Endothelial cell of umbilical vein (primary cell): Measurements from ENCODE around the gene LDAF1. TPM values are rescaled to one million over a fixed set of nuclear protein-coding genes. Genes with fewer than 3 reads are reported as not detected.

Experiments used
- BruUV-seq: library from RNA; stranded (reverse); fragments of 400-500 nt; replicated peaks from 2 replicates; lab custom pipeline; 2021; lab: Mats Ljungman, UMichigan
- CTCF ChIA-PET: fragments of 300-600, 350-600 bp; sonication (Branson Sonifier 250); formaldehyde crosslinking; loops from one replicate; lab custom pipeline; 2021; ENCODE audit warnings: antibody characterized with exemption, inconsistent platforms; lab: Charles Lee
- POLR2A ChIA-PET: fragments of 300-600, 350-600 bp; sonication (Branson Sonifier 250); formaldehyde crosslinking; loops from one replicate; lab custom pipeline; 2021; ENCODE audit warnings: antibody characterized with exemption, inconsistent platforms; lab: Charles Lee
- DNase-seq: peaks from one replicate; pipeline ENCODE4 v3.0.0-alpha.2; 2011; ENCODE audit warnings: low read depth, low spot score
- FAIRE-seq: peaks from 2 replicates; lab custom pipeline; 2011; peaks lifted over from hg19 to GRCh38; lab: Jason Lieb, UNC
- H2AFZ ChIP-seq: 2 replicates; pipeline ENCODE4 v1.6.0; 2012; ENCODE audit warnings: low read depth, low read length, control low read depth, inconsistent platforms
- H3K27ac ChIP-seq: 2 replicates; pipeline ENCODE4 v1.5.1; 2011; ENCODE audit warnings: low read depth, mild to moderate bottlenecking, control low read depth, low read length, moderate library complexity; ENCODE audit not compliant: insufficient read depth
- H3K27me3 ChIP-seq, 2 experiments: 2 replicates each; pipeline versions ENCODE4 v1.6.0 to v1.6.1; 2011; ENCODE audit warnings: low read length in 2 of 2, mixed read lengths in 1 of 2; ENCODE audit not compliant: control insufficient read depth in 2 of 2, insufficient read depth in 2 of 2
- H3K36me3 ChIP-seq, 2 experiments: 2 replicates in 1 of 2; 3 replicates in 1 of 2; pipeline ENCODE4 v1.5.1; 2011; ENCODE audit warnings: low read length in 2 of 2, mild to moderate bottlenecking in 1 of 2, moderate library complexity in 1 of 2; ENCODE audit not compliant: control insufficient read depth in 2 of 2, insufficient read depth in 2 of 2; ENCODE audit errors: extremely low read depth in 1 of 2
- H3K4me1 ChIP-seq: 3 replicates; pipeline ENCODE4 v1.5.1; 2011; ENCODE audit warnings: mild to moderate bottlenecking, low read length; ENCODE audit not compliant: control insufficient read depth, insufficient read depth; ENCODE audit errors: extremely low read depth
- H3K4me2 ChIP-seq: 2 replicates; pipeline ENCODE4 v1.6.1; 2011; ENCODE audit warnings: low read length, control low read depth, mixed read lengths; ENCODE audit not compliant: insufficient read depth
- H3K4me3 ChIP-seq, 3 experiments: fragments of 200-600 bp in 1 of 3; sonication (generic), shearing (Covaris generic) in 1 of 3; replicated peaks in 1 of 3; 2 replicates each; pipeline ENCODE4 v1.5.1; 2011 to 2016; ENCODE audit warnings: control low read depth in 3 of 3, low read length in 3 of 3, mild to moderate bottlenecking in 2 of 3, inconsistent platforms in 1 of 3, low read depth in 1 of 3, moderate library complexity in 1 of 3; ENCODE audit not compliant: insufficient read depth in 1 of 3
- H3K79me2 ChIP-seq: 2 replicates; pipeline ENCODE4 v1.6.0; 2012; ENCODE audit warnings: low read length, inconsistent platforms; ENCODE audit not compliant: control insufficient read depth, insufficient read depth
- H3K9ac ChIP-seq: replicated peaks from 2 replicates; pipeline ENCODE3; 2011; ENCODE audit warnings: low read length, control low read depth; ENCODE audit not compliant: insufficient read depth; ENCODE audit errors: extremely low read depth
- H3K9me1 ChIP-seq: replicated peaks from 3 replicates; pipeline ENCODE4 v1.6.0; 2011; ENCODE audit warnings: mild to moderate bottlenecking, low read length; ENCODE audit not compliant: control insufficient read depth, insufficient read depth; ENCODE audit errors: extremely low read depth
- H3K9me3 ChIP-seq: replicated peaks from 2 replicates; pipeline ENCODE4 v1.5.1; 2012; ENCODE audit warnings: low read length, inconsistent platforms; ENCODE audit not compliant: control insufficient read depth, insufficient read depth
- H4K20me1 ChIP-seq: replicated peaks from 2 replicates; pipeline ENCODE3; 2011; ENCODE audit warnings: mild to moderate bottlenecking, low read length; ENCODE audit not compliant: control insufficient read depth, insufficient read depth; ENCODE audit errors: extremely low read depth
- EZH2 ChIP-seq: IDR thresholded peaks from 2 replicates; pipeline ENCODE4 v1.6.1; 2012; ENCODE audit warnings: borderline replicate concordance, low read depth, mild to moderate bottlenecking, moderate library complexity, low read length, inconsistent platforms; ENCODE audit not compliant: severe bottlenecking
- FOS ChIP-seq: IDR thresholded peaks from 2 replicates; pipeline ENCODE4 v1.6.1; 2011; ENCODE audit warnings: mild to moderate bottlenecking, low read length, moderate library complexity, borderline replicate concordance; ENCODE audit not compliant: insufficient read depth
- GATA2 ChIP-seq: IDR thresholded peaks from 2 replicates; pipeline ENCODE4 v1.7.0; 2011; ENCODE audit warnings: low read depth, mild to moderate bottlenecking, moderate library complexity, mixed read lengths, low read length; ENCODE audit not compliant: insufficient read length, insufficient read depth
- JUN ChIP-seq: IDR thresholded peaks from 2 replicates; pipeline ENCODE4 v1.6.1; 2011; ENCODE audit warnings: borderline replicate concordance, low read depth; ENCODE audit not compliant: insufficient read length, insufficient read depth
- MYC ChIP-seq: IDR thresholded peaks from one replicate; pipeline ENCODE4 v1.6.1; 2011; ENCODE audit warnings: mild to moderate bottlenecking, low read depth, low read length
- POLR2A ChIP-seq: IDR thresholded peaks from 2 replicates; pipeline ENCODE4 v1.6.1; 2012; ENCODE audit warnings: low read depth, mild to moderate bottlenecking, control low read depth, low read length
- POLR2AphosphoS5 ChIP-seq: IDR thresholded peaks from 2 replicates; pipeline ENCODE4 v1.6.1; 2012; ENCODE audit warnings: low read depth, mild to moderate bottlenecking, control low read depth, low read length, moderate library complexity; ENCODE audit not compliant: insufficient read depth
- dilution Hi-C: fragments of 300-500 bp; cut with MboI; formaldehyde crosslinking; loops from one replicate; pipeline ENCODE4 v1.15.0; 2019; ENCODE audit warnings: low sequenced_read_pairs; ENCODE audit not compliant: extremely low pct_ligation_motif_present
- intact Hi-C: fragments of 100-400 bp; cut with micrococcal nuclease; formaldehyde crosslinking; loops from one replicate; pipeline ENCODE4 v1.10.0; 2022
- polyA plus RNA-seq, 4 experiments: library from polyadenylated mRNA; depleted of rRNA in 3 of 4; stranded (reverse) in 3 of 4; unstranded in 1 of 4; fragments of >200 nt; gene quantifications; 2 replicates each; pipeline versions ENCODE4 v1.2.1 to v1.2.3, GENCODE V29; 2011 to 2012; ENCODE audit warnings: missing spikeins in 1 of 4
- total RNA-seq: library from RNA; stranded (reverse); gene quantifications from 2 replicates; pipeline ENCODE4 v1.2.3, GENCODE V29; 2021
- TF ChIP-seq, protein P1 (sequence below): IDR thresholded peaks from 2 replicates; pipeline ENCODE4 v1.6.1; 2011; ENCODE audit not compliant: insufficient read depth, insufficient read length
- TF ChIP-seq, protein P2 (sequence below), 2 donors: IDR thresholded peaks; 1 replicate in 1 of 2; 2 replicates in 1 of 2; pipeline ENCODE4 v1.5.1; 2011; ENCODE audit warnings: low read length in 2 of 2, mild to moderate bottlenecking in 2 of 2, moderate library complexity in 2 of 2, control low read depth in 1 of 2, inconsistent platforms in 1 of 2, low read depth in 1 of 2; ENCODE audit not compliant: insufficient read depth in 1 of 2; ENCODE audit errors: extremely low read depth in 1 of 2

LDAF1 gene
- total and polyA plus RNA-seq, 2 donors (not counting 3 experiments of a cell fraction or from before 2014, with no cell fraction given) = 20.4 to 37.5 TPM

GRCh38 chr16:21227866-21228265 is 69.4 kb downstream of the LDAF1 start:
- H3K9me1 ChIP-seq = no peaks in the 10 kb centered on the region
- FAIRE-seq (no peak), DNase-seq (no peak)
- intact Hi-C loops = no loop called here
- no peak overlapping the region for H3K27ac ChIP-seq
- H3K4me2 ChIP-seq = no peak overlapping the region
- no peak overlapping the region for H3K4me3 ChIP-seq
- no peaks in the 10 kb centered on the region for H3K79me2 ChIP-seq
- H3K9ac ChIP-seq = no peak overlapping the region
- POLR2A ChIA-PET = no interaction called here
- H2AFZ ChIP-seq = no peak overlapping the region
- peaks cover 12 to 22% of the 10 kb centered on the region in 2 experiments for H3K27me3 ChIP-seq
- no TSS peak for BruUV-seq
- H3K9me3 ChIP-seq = no peaks in the 10 kb centered on the region
- TF ChIP-seq FOS (no peak), MYC (no peak), POLR2A (no peak)
- TF ChIP-seq, protein P1, sequence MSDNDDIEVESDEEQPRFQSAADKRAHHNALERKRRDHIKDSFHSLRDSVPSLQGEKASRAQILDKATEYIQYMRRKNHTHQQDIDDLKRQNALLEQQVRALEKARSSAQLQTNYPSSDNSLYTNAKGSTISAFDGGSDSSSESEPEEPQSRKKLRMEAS = no peak
- H3K36me3 ChIP-seq = no peaks in the 10 kb centered on the region
- H4K20me1 ChIP-seq = no peaks in the 10 kb centered on the region
- CTCF ChIA-PET = interaction anchor here (1.1 kb wide), 1 partner anchor 10 kb away, joined by 3 read pairs; no protein-coding TSS in a partner anchor
- no peaks in the 10 kb centered on the region for H3K4me1 ChIP-seq
- dilution Hi-C loops = no loop called here

GRCh38 chr16:21228361-21228872 is 69.9 kb downstream of the LDAF1 start:
- no peak for DNase-seq
- Histone ChIP-seq H3K27me3 (peaks cover 12 to 21% of the 10 kb centered on the region in 2 experiments), H3K4me2 (no peak overlapping the region), H3K9me1 (no peaks in the 10 kb centered on the region), H4K20me1 (no peaks in the 10 kb centered on the region), H2AFZ (no peak overlapping the region), H3K27ac (no peak overlapping the region), H3K4me3 (no peak overlapping the region), H3K79me2 (no peaks in the 10 kb centered on the region), H3K9me3 (no peaks in the 10 kb centered on the region), H3K4me1 (no peaks in the 10 kb centered on the region), H3K9ac (no peak overlapping the region), H3K36me3 (no peaks in the 10 kb centered on the region)
- intact Hi-C loops = no loop called here
- no TSS peak for BruUV-seq
- TF ChIP-seq POLR2A = no peak
- TF ChIP-seq, protein P2, sequence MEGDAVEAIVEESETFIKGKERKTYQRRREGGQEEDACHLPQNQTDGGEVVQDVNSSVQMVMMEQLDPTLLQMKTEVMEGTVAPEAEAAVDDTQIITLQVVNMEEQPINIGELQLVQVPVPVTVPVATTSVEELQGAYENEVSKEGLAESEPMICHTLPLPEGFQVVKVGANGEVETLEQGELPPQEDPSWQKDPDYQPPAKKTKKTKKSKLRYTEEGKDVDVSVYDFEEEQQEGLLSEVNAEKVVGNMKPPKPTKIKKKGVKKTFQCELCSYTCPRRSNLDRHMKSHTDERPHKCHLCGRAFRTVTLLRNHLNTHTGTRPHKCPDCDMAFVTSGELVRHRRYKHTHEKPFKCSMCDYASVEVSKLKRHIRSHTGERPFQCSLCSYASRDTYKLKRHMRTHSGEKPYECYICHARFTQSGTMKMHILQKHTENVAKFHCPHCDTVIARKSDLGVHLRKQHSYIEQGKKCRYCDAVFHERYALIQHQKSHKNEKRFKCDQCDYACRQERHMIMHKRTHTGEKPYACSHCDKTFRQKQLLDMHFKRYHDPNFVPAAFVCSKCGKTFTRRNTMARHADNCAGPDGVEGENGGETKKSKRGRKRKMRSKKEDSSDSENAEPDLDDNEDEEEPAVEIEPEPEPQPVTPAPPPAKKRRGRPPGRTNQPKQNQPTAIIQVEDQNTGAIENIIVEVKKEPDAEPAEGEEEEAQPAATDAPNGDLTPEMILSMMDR (IDR thresholded peaks at IDR 0.05; ENCODE audit: extremely low read depth in 1 of 2, insufficient read depth in 1 of 2, low read depth in 1 of 2, low read length in 2 of 2) = no peak
- no peak for TF ChIP-seq MYC
- TF ChIP-seq GATA2 = no peak
- TF ChIP-seq, protein P1 = no peak
- TF ChIP-seq POLR2AphosphoS5 = no peak
- no peak for TF ChIP-seq JUN
- no peak for TF ChIP-seq EZH2
- TF ChIP-seq FOS = no peak
- CTCF ChIA-PET = no interaction called here
- dilution Hi-C loops = no loop called here
- FAIRE-seq = no peak
- POLR2A ChIA-PET = no interaction called here
